SK-N-SH (cell line): ENCODE data around the gene NSUN4. TPM values are rescaled to one million over a fixed set of nuclear protein-coding genes. Genes with fewer than 3 reads are reported as not detected.
A peak's percentile ranks its signal among the peaks of the same experiment; 100 is the strongest.

Experiments
- CTCF ChIA-PET: fragments of 300-600, 350-600 bp; formaldehyde crosslinking; extraction: SDS; loops from one replicate; lab custom pipeline; 2021; lab: Yijun Ruan, JAX
- POLR2A ChIA-PET: fragments of 350-600 bp; sonication (Branson Sonifier 250); formaldehyde crosslinking; extraction: SDS; loops from one replicate; lab custom pipeline; 2020; ENCODE audit warnings: antibody characterized with exemption, inconsistent platforms; lab: Yijun Ruan, JAX
- DNase-seq: peaks from one replicate; pipeline ENCODE4 v3.0.0; 2012
- H2AFZ ChIP-seq: fragments of 200-600 bp; sonication (generic); 2 replicates; pipeline ENCODE4 v1.8.1; 2016; ENCODE audit warnings: antibody characterized with exemption, mild to moderate bottlenecking, low read depth
- H3F3A ChIP-seq: fragments of 200-600 bp; sonication (generic); replicated peaks from 2 replicates; pipeline ENCODE3; 2016; ENCODE audit warnings: antibody characterized with exemption, mild to moderate bottlenecking; ENCODE audit not compliant: insufficient read depth
- H3K27ac ChIP-seq, 2 experiments: fragments of 200-500 bp in 1 of 2; fragments of 200-600 bp in 1 of 2; sonication (Bioruptor generic) in 1 of 2; sonication (generic), shearing (Covaris generic) in 1 of 2; 2 replicates each; pipeline versions ENCODE4 v1.5.1 to v1.6.1; 2014 to 2016; ENCODE audit warnings: low read depth in 2 of 2, inconsistent platforms in 1 of 2, low read length in 1 of 2, mild to moderate bottlenecking in 1 of 2, mixed read lengths in 1 of 2
- H3K27me3 ChIP-seq: fragments of 200-600 bp; sonication (generic), shearing (Covaris generic); 2 replicates; pipeline ENCODE4 v1.6.1; 2016; ENCODE audit warnings: mixed run types; ENCODE audit not compliant: insufficient read depth
- H3K36me3 ChIP-seq, 2 experiments: fragments of 200-500 bp in 1 of 2; fragments of 200-600 bp in 1 of 2; sonication (Bioruptor generic) in 1 of 2; sonication (generic) in 1 of 2; replicated peaks in 1 of 2; 2 replicates each; pipeline versions ENCODE3 to v1.5.1; 2014 to 2016; ENCODE audit warnings: low read length in 1 of 2, mild to moderate bottlenecking in 1 of 2; ENCODE audit not compliant: insufficient read depth in 2 of 2, control insufficient read depth in 1 of 2
- H3K4me1 ChIP-seq, 2 experiments: fragments of 200-500 bp in 1 of 2; fragments of 200-600 bp in 1 of 2; sonication (Bioruptor generic) in 1 of 2; sonication (generic), shearing (Covaris generic) in 1 of 2; 2 replicates each; pipeline versions ENCODE4 v1.5.1 to v1.6.1; 2014 to 2016; ENCODE audit warnings: low read depth in 1 of 2, low read length in 1 of 2, mixed run types in 1 of 2; ENCODE audit not compliant: insufficient read depth in 2 of 2, control insufficient read depth in 1 of 2
- H3K4me2 ChIP-seq: fragments of 200-600 bp; sonication (generic), shearing (Covaris generic); 2 replicates; pipeline ENCODE4 v1.6.1; 2017; ENCODE audit warnings: mixed run types
- H3K4me3 ChIP-seq, 2 experiments: fragments of 200-500 bp in 1 of 2; fragments of 200-600 bp in 1 of 2; sonication (Bioruptor generic) in 1 of 2; sonication (generic), shearing (Covaris generic) in 1 of 2; 2 replicates each; pipeline versions ENCODE4 v1.5.1 to v1.8.1; 2014 to 2016; ENCODE audit warnings: low read depth in 2 of 2, inconsistent platforms in 1 of 2, low read length in 1 of 2, mild to moderate bottlenecking in 1 of 2, mixed read lengths in 1 of 2, moderate library complexity in 1 of 2
- H3K79me2 ChIP-seq: fragments of 200-600 bp; sonication (generic); 2 replicates; pipeline ENCODE4 v1.8.1; 2017; ENCODE audit warnings: mild to moderate bottlenecking; ENCODE audit not compliant: insufficient read depth
- H3K9ac ChIP-seq: fragments of 200-600 bp; sonication (generic); 2 replicates; pipeline ENCODE4 v1.6.1; 2017; ENCODE audit warnings: mixed run types
- H3K9me2 ChIP-seq: fragments of 200-600 bp; sonication (generic); 2 replicates; pipeline ENCODE4 v1.6.1; 2017; ENCODE audit warnings: mixed run types
- H3K9me3 ChIP-seq: fragments of 200-600 bp; sonication (generic); 2 replicates; pipeline ENCODE4 v1.6.1; 2017; ENCODE audit warnings: mixed run types, mild to moderate bottlenecking, moderate library complexity
- H4K20me1 ChIP-seq: fragments of 200-600 bp; sonication (generic); 2 replicates; pipeline ENCODE4 v1.6.1; 2017; ENCODE audit warnings: mild to moderate bottlenecking, mixed run types; ENCODE audit not compliant: insufficient read depth
- CHD2 ChIP-seq: fragments of 150-350 bp; IDR thresholded peaks from 2 replicates; pipeline ENCODE4 v1.6.1; 2018; ENCODE audit warnings: low read length; ENCODE audit not compliant: partially characterized antibody
- ELF1 ChIP-seq: IDR thresholded peaks from 2 replicates; pipeline ENCODE4 v1.4.0; 2012
- EP300 ChIP-seq, 2 experiments: IDR thresholded peaks; 2 replicates each; pipeline versions ENCODE4 v1.4.0 to v1.6.1; 2012; ENCODE audit warnings: borderline replicate concordance in 1 of 2, low read depth in 1 of 2, low read length in 1 of 2
- EZH2phosphoT487 ChIP-seq: fragments of 200-600 bp; sonication (generic); IDR thresholded peaks from 2 replicates; pipeline ENCODE4 v1.6.1; 2017; ENCODE audit warnings: low read depth, mixed run types, mild to moderate bottlenecking, antibody characterized with exemption, moderate library complexity, borderline replicate concordance
- FOSL2 ChIP-seq: IDR thresholded peaks from 2 replicates; pipeline ENCODE4 v1.4.0; 2012; ENCODE audit warnings: low read depth, mild to moderate bottlenecking, moderate library complexity, borderline replicate concordance
- FOXM1 ChIP-seq: IDR thresholded peaks from 2 replicates; pipeline ENCODE4 v1.4.0; 2012; ENCODE audit warnings: low read depth, mild to moderate bottlenecking
- GABPA ChIP-seq: IDR thresholded peaks from 2 replicates; pipeline ENCODE4 v1.4.0; 2012; ENCODE audit warnings: low read depth, mild to moderate bottlenecking
- IRF3 ChIP-seq: fragments of 150-350 bp; IDR thresholded peaks from 2 replicates; pipeline ENCODE4 v1.6.1; 2016; ENCODE audit warnings: mild to moderate bottlenecking, low read depth, low read length
- JUND ChIP-seq: IDR thresholded peaks from 2 replicates; pipeline ENCODE4 v1.4.0; 2012
- MAX ChIP-seq: IDR thresholded peaks from 2 replicates; pipeline ENCODE4 v1.4.0; 2012; ENCODE audit warnings: low read depth
- MEF2A ChIP-seq: IDR thresholded peaks from 2 replicates; pipeline ENCODE4 v1.4.0; 2012; ENCODE audit warnings: low read depth, borderline replicate concordance
- PBX3 ChIP-seq: IDR thresholded peaks from 2 replicates; pipeline ENCODE4; 2012
- RAD21 ChIP-seq: IDR thresholded peaks from 2 replicates; pipeline ENCODE4 v1.6.1; 2012; ENCODE audit warnings: mild to moderate bottlenecking, low read length
- RCOR1 ChIP-seq: fragments of 150-350 bp; IDR thresholded peaks from 2 replicates; pipeline ENCODE4 v1.6.1; 2017; ENCODE audit warnings: antibody characterized with exemption, low read length
- RFX5 ChIP-seq: IDR thresholded peaks from 2 replicates; pipeline ENCODE4 v1.6.1; 2012; ENCODE audit warnings: mild to moderate bottlenecking, improper control_type of control experiment, low read length
- RXRA ChIP-seq: IDR thresholded peaks from 2 replicates; pipeline ENCODE4 v1.4.0; 2012; ENCODE audit warnings: low read depth, mild to moderate bottlenecking, borderline replicate concordance
- SIN3A ChIP-seq: IDR thresholded peaks from 2 replicates; pipeline ENCODE4 v1.6.1; 2012; ENCODE audit warnings: low read depth, mild to moderate bottlenecking, low read length, moderate library complexity, borderline replicate concordance
- SMC3 ChIP-seq: IDR thresholded peaks from 2 replicates; pipeline ENCODE4 v1.6.1; 2012; ENCODE audit warnings: low read depth, low read length, improper control_type of control experiment
- TAF1 ChIP-seq: IDR thresholded peaks from 2 replicates; pipeline ENCODE4 v1.6.1; 2012; ENCODE audit warnings: low read depth, mild to moderate bottlenecking, low read length, moderate library complexity, borderline replicate concordance
- TCF12 ChIP-seq: IDR thresholded peaks from 2 replicates; pipeline ENCODE4 v1.4.0; 2012
- YY1 ChIP-seq: IDR thresholded peaks from 2 replicates; pipeline ENCODE4 v1.4.0; 2012; ENCODE audit warnings: low read depth, mild to moderate bottlenecking
- ZBTB33 ChIP-seq: IDR thresholded peaks from 2 replicates; pipeline ENCODE4 v1.4.0; 2012; ENCODE audit warnings: low read depth, borderline replicate concordance
- WGBS: methylation state at CpG from one replicate; pipeline ENCODE4 v1.1.6; 2017; ENCODE audit warnings: low lambda C conversion rate; 5-methylcytosine and 5-hydroxymethylcytosine counted together
- polyA plus RNA-seq, 3 experiments: library from polyadenylated mRNA; depleted of rRNA; stranded (reverse); fragments of >200 nt; gene quantifications; 2 replicates each; pipeline ENCODE4 v1.2.3, GENCODE V29; 2012

The NSUN4 gene
- polyA plus RNA-seq, 1 of the 3 experiments (the other 2 are of a cell fraction): 14.7 TPM

- Histone ChIP-seq H3K9ac (no peak overlapping the region), H3K79me2 (no peaks in the 10 kb centered on the region), H3K27ac (no peak overlapping the region), H2AFZ (no peak overlapping the region), H3K4me2 (no peak overlapping the region), H3K9me2 (no peaks in the 10 kb centered on the region), H3K4me1 (no peaks in the 10 kb centered on the region), H3F3A (no peaks in the 10 kb centered on the region), H4K20me1 (no peaks in the 10 kb centered on the region), H3K4me3 (no peak overlapping the region), H3K36me3 (no peaks in the 10 kb centered on the region), H3K9me3 (no peaks in the 10 kb centered on the region), H3K27me3 (no peaks in the 10 kb centered on the region)
- TF ChIP-seq MEF2A (no peak), SIN3A (no peak), ZBTB33 (no peak), RFX5 (no peak), TCF12 (no peak), GABPA (no peak), JUND (no peak), YY1 (no peak), CHD2 (no peak), TAF1 (no peak), RAD21 (no peak), FOSL2 (no peak), MAX (no peak), EZH2phosphoT487 (no peak), RCOR1 (no peak), PBX3 (no peak), SMC3 (no peak)
- no peak for DNase-seq
- ChIA-PET POLR2A (no interaction called here), CTCF (no interaction called here)
Observed at GRCh38 chr1:46380508-46380907, 39.9 kb downstream of the NSUN4 start.

- ChIA-PET CTCF (interaction anchor here (1.9 kb wide), 1 partner anchor 12 kb away, joined by 6 read pairs; no protein-coding TSS in a partner anchor), POLR2A (no interaction called here)
- H3K36me3 ChIP-seq: no peaks in the 10 kb centered on the region
- no peak overlapping the region for H3K27ac ChIP-seq
- peak; percentile 6 for DNase-seq
- H3K9ac ChIP-seq: no peak overlapping the region
- 52% methylated on average over 12 of the region's 12 CpGs for WGBS
- H3K9me3 ChIP-seq: peaks cover 7% of the 10 kb centered on the region; the same call in 1 of the 2 replicates
- H3K4me2 ChIP-seq: no peak overlapping the region
- no peaks in the 10 kb centered on the region for H3K79me2 ChIP-seq
- no peaks in the 10 kb centered on the region for H3F3A ChIP-seq
- peaks cover 0 to 6% of the 10 kb centered on the region in 2 experiments; a peak in 1 of 4 replicates for H3K4me1 ChIP-seq
- H2AFZ ChIP-seq: no peak overlapping the region
- H3K9me2 ChIP-seq: no peaks in the 10 kb centered on the region
- no peaks in the 10 kb centered on the region for H4K20me1 ChIP-seq
- H3K27me3 ChIP-seq: no peaks in the 10 kb centered on the region
- TF ChIP-seq IRF3: no peak
- TF ChIP-seq EP300 (IDR thresholded peaks at IDR 0.05; ENCODE audit: borderline replicate concordance in 1 of 2, low read depth in 1 of 2, low read length in 1 of 2): no peak
- TF ChIP-seq MAX: no peak
- TF ChIP-seq ELF1: no peak
- TF ChIP-seq FOXM1: no peak
- TF ChIP-seq RXRA: no peak
- no peak for TF ChIP-seq RFX5
- no peak for TF ChIP-seq GABPA
- no peak for TF ChIP-seq EZH2phosphoT487
- H3K4me3 ChIP-seq: no peak overlapping the region; a peak in 1 of 4 replicates
Observed at GRCh38 chr1:46393510-46393909, 52.9 kb downstream of the NSUN4 start.
